GM21526 (cell line): Measurements from ENCODE around the gene ATP1A4.
"Not testable (repeated sequence)": the region's sequence is repeated elsewhere in the genome, so short reads cannot be mapped to it uniquely, and the experiment has no call there.

Source experiments
- ATAC-seq: cut with Tn5 transposase; IDR thresholded peaks from one replicate; pipeline ENCODE4 v1.9.1; 2021; ENCODE audit warnings: moderate library complexity; ENCODE audit not compliant: unreplicated experiment, low FRiP score

The ATP1A4 gene

DNA sequence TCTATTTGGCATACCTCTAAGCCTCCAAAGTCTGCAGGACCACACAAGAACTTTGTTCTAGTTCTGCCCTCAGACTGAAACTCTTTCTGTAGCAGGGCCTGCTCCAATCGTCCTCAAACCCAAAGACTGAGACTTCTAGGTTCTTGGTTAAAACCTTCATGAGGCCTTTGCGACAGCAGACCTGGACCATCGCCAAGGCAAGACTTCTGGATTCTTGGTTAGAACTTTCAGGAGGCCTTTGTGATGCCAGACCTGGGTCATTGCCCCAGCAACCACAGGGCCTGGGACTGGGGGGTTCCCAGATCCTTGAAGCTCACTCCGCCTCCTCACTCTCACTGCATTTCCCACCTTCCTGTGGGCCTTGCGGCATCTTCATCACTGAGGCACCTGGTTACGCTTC, at the start of gene ATP1A4:
Gene ATP1A4, plus strand, starts transcription at position 301 of the 400 bp plus-strand sequence. CDS start 438 bp downstream, outside the sequence.
- ATAC-seq: no peak

DNA sequence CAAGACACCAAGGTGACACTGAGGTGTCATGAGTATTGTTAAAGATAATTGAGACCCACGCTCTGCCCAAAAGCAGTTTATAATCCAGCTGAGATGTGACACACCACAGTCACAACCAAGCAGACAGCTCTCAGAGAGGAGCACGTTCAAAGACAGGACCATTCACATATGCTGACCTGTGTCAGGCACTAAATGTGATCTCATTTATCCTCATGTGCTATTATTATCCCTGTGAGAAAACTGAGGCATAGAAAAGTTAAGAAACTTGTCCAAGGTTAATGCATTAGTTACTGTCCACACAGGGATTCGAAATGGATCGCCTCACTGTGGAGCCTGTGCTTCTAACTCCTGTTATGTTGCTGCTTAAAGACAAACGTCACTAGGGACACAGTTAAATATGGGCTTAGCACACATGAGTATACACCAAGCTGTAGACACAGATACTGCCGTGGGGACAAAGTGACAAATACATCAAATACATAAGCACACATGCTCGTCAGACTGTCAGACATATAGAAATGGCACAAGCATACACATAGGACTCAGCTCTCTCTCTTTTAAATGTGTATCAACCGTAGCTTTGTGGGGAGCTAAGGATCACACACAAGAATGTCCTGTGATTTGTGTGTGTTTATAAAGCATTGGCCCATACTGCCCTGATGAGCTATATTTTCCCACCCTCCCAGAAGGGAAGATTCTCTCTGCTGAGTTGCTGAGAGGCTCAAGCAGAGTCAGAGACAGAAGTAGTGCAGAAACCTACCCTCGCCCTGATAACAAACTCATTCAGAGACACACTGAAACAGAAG, 49.5 kb upstream of the ATP1A4 start:
- ATAC-seq: no peak

DNA sequence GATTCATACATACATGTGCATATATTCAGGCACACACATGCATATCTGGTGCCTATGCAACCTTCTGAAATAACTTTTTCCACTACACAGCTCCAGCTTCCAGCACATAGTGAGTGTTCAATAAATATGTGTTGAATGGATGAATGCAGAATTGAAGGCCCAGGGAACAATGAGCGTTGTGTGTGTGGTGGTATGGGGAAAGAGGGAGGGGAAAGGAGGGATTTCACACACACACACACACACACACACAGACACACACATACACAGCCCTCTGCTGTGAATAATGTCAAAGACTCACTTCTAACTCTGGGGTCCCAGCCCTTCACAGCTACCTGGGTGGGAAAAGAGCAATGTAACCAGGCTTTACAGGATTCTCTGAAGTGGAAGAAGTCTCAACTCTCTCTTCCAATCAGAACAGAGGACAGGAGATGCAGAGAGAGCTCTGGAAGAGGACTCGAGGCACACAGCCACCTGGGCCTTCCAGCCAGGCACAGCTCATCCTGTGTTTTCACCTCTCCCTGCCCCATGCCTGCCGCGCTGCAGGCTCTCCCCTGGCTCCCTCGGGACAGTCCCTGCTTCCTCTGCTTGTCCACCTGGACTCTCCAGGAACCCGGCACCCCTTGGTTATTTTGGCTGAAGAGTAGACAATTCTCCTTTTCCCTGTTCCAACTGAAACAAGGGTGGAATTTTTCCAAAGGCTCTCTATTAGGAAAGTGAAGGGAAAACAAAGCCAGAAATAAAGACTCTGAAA, 47.6 kb upstream of the ATP1A4 start:
- ATAC-seq: no peak

DNA sequence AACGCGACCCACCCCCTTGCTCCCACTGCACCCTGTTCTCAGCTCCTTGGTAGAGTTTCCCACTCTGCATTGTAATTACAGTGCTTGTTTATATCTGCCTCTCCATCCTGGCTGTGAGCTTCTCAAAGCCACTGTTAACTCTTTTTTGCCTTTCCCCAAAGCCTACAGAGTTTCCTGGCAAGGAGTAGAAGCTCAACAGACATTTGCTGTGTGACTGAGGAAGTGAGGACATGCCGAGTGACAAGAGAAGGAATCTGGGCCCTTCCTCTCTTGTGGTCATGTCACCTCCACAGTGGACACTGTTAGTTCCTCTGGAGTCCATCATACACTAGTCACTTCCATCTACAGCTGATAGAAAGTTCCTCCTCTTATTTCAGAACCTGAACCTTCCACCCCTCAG, 46.9 kb upstream of the ATP1A4 start:
- no peak for ATAC-seq

DNA sequence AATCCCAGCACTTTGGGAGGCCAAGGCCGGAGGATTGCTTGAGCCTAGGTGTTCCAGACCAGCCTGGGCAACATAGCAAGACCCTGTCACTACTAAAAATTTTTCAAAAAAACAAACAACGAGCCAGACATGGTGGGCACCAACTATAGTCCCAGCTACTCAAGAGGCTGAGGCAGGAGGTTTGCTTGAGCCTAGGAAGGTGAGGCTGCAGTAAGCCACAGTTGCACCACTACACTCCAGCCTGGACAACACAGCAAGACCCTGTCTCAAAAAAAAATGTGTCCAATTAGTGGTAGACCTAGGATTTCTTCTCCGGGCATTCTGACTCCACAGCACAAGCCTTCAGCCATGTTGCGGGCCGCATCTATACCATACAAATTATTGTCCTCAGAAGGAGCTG, 46.2 kb upstream of the ATP1A4 start:
- ATAC-seq: no peak

DNA sequence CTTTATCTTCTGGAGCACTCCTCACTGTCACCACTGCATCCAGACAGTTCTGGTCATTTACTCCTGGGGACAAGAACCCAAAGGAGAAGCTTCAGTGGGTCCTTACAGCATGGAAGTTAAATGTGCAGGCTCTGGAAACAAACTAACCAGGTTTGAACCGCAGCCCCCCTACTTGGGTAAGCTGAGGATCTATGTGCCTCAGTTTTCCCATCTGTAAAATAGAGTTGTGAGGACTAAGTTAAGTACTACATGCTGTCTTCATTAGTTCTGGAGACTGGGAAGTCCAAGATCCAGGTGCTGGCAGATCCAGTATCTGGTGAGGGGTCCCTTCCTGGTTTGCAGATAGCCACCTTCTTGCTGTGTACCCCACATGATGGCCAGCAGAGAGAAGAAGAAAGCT, 43.9 kb upstream of the ATP1A4 start:
- no peak for ATAC-seq

DNA sequence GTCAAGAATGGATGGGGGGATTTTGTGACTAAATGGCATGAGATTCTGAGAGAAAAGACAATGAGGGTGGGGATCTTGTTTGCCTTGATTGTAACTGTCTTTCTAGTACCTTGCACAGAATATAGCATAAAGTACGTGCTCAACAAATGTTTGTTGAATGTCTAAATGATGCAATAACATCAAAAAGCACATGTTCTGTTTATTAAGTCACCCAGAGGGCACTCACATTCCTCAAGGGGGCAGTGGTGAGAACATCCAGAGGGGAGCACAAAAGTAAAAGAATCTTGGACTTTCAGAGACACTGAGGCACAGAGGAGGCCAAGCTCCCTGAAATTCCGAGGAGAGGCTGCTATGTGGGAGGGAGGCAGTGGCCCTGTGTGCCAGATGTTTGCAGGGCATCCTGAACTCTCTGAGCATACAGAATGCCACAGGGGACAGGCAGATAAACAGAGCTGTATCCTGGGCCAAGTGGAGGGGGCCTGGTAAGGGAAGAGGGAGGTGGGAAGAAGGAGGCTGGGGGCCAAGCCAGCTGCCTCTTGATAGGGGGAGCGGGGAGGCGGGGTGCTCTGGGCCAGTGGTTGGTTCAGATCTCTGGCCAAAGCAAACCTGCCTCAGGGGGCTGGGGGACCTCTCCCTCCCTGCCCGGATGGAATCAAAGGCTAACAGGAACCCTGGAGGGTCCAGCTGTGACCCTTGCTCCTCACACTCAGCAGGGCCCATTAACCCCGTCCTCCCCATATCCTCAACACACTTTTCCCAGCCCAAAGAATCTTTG, 42.3 kb upstream of the ATP1A4 start:
- ATAC-seq: no peak

DNA sequence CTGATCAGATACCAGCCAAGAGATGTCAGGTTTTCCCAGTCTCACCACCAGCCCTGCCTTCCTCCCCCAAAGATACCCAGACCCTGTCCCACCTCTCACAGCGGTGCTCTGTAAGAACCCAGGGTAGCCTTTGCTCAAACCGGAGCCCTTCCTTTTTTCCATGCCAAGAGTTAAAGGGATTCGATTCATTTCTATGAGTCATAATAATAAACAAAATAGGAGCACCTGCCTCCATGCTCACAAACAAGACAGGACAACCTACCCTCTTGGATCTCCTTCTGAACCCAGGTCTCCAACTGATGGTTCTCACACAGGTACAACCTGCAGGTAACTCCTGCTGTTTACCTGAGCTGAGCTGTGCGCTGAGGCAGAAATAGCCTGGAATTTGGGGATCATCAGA, 41.7 kb upstream of the ATP1A4 start:
- no peak for ATAC-seq

DNA sequence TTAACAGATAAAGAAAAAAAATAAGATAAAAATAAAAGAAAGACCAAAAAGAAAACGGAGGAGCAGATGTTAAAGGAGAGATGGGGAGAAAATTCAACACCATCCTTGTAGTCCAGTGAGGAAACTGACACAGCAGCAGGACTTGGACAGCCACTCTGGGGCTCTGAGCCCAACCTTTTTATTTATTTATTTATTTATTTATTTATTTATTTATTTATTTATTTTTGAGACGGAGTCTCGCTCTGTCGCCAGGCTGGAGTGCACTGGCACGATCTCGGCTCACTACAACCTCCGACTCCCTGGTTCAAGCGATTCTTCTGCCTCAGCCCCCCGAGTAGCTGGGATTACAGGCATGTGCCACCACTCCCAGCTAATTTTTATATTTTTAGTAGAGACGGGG, 39.9 kb upstream of the ATP1A4 start:
- ATAC-seq: not testable (repeated sequence)

DNA sequence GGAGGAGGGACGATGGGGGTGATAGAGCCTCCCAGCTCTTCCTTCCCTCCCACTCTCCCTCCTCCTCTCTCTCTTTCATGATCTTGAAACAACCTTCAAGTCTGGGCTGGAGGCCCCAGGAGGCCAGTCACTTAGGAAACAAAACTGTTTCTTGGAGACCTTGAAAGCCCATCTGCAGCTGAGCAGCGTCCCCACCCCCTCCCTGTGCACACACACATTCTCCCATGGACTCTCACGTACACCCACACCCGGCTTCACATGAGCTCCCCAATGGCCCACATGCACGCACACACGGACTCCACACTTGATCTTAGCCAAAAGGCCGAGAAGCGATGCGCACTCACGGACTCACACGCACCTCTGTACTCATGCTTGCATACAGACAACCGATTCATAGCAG, 39.0 kb upstream of the ATP1A4 start:
- ATAC-seq: no peak

DNA sequence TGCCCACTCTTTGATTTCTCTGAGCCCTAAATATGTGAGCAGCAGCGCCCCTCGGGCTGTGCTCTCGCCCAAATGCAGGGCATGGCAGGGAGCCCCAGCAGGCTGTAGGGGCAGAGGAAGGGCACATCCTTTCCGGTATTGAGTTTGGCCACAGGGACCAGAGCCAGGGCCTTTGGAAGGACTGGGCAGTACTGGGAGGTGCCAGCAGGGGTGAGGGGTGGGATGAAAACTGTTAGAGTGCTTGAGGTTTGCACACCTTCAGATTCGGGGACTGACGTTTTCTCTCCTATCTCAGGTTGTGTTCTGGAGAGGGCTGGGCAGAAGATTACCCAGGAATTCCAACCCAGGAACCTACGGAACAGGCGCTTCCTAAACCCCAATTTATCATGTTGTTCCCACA, 38.0 kb upstream of the ATP1A4 start:
- ATAC-seq: no peak

DNA sequence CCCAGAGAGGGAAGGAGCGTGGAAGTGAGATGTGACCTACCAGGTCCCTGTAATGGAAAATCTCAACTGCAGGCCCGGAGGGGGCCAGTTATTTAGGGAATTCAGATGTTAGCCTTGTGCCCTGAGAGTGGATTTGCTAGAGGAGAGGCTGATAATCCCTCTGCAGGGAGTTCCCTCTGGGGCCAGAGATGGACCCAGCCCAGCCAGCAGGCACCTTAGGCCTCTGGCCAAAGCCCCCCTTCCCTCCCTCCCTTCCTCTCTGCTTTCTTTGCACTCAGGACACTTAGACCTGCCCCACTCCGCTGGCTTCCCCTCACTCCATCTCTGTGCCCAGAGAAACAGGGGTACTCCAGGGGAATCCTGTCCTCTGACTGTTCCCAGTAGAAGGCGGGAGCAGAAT, 37.3 kb upstream of the ATP1A4 start:
- ATAC-seq: no peak

DNA sequence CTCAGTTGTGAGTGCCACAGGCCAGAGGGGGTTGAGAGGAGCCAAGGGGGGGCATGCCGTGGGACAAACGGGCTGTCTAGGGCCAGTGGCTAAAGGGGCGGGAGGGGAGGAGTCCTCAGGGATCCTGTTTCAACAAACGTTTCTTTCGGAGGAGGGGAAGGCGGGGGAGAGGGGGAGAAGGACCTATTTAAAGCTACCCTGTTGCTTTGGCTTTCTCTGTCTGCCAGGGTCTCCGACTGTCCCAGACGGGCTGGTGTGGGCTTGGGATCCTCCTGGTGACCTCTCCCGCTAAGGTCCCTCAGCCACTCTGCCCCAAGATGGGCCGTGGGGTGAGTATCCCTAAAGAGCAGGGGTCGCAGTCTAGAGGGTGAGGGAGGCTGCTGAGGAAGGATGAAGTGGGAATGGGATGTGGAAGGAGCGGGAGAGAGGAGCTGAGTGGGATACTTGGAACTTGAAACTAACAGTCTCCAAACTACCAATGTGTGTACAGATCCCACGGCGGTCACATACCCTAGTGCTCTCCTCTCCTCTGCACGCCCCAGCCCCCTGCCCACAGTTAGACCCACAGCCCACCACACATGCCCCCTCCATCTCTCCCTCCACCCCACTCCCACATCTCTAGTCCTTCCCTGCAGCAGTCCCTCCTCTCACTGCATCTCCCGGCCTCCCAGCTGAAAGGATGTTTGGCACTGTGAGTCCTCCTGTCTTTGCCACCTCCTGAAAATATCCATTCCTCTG, 35.7 kb upstream of the ATP1A4 start, which contains the start of gene ATP1A2:
Gene ATP1A2, plus strand, starts transcription at position 215 of the 738 bp plus-strand sequence. Its CDS starts 103 bp downstream, at position 318.
- no peak for ATAC-seq

DNA sequence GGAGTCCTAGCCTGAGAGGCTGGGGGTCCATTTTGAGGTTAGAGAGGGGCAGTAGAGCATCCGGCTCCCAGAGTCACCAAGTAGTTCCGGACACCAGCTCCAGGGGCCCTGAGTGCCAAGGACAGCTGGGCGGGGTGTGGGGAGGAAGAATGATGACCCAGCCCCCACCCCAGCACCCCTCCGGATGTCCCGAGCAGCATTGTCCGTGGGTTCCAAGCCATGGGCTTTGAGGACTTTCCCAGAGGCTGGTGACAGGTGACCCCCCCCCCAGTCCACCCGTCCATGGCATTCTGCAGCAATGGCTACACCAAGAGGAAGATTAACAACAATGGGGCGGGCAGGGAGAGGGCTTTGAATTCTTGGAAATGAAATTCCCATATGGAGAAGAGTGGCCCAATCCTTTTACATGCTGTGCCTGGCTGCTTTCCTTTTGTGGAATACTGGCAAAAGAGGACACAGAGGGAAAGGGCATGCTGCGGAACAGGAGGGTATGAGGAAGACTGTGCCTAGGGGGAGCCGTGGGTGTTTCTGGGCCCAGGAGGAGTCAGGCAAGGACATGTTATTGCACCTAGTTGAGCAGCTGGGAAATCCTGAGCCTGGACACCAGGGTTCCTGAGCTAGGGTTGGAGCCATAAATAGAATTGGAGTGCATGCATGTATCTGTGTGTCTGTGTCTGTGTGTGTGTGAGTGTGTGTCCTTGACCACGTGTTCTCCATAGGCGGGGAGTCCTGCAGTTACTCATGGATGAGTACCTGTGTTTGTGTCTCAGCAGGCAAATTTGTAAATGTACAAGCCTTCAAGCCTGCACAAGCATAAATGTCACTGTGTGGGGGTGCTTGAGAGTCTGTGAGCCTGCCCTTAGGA, 34.9 kb upstream of the ATP1A4 start:
- no peak for ATAC-seq

DNA sequence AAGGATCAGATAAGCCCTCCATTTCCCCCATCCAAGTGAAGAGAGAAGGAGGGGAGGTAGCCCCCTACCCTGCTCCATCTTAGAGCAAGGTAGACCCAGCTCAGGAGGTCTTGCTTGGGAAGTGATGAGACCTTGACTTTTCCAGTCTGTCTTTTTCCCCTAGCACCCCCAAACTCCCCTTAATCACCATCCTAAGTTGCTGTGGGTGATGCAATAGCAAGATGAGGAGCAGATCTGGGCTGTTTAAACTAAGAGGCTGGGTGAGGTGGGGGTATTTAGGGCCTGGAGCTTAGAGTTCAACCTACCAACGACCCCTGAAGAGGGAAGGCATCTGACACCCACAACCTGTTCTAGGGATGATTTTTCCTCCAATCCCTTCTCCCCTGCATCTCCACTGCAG, 34.1 kb upstream of the ATP1A4 start:
- ATAC-seq: no peak

DNA sequence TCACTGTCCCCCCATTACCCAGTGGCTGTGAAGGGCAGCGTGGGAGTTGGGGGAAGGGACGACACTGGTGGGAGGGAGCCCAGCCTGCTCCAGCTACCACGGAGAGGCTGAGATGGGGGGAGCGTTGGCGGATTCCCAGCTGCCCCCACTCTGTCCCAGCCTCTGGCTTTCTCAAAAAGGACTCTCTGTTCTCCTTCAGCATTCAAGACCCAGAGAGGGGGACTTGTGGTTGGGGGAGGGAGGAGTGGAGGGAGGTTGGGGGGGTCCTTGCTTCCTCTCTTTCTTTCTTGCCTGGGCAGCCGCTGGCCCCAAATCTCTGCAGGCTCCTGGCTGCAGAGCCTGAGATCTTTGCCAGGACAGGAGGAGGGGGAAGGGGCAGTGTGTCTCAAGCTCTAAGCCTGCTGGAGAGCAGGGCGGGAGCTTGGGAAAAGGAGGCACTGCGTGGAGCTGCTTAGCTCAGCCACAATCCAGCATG, 33.7 kb upstream of the ATP1A4 start:
- no peak for ATAC-seq

DNA sequence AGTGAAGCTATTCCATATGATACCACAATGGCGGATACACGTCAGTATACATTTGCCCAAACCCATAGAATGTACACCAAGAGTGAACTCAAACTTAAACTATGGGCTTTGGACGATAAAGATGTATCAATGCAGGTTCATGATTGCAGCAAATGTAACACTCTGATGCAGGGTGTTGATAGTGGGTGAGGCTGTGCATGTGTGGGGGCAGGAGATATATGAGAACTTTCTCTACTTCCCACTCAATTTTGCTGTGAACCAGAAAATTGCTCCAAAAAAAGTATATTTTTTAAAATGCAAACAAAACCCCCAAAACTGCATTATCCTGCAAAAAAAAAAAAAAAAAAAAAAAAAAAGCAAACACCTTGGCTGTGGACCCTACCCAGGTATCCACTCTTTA, 32.5 kb upstream of the ATP1A4 start:
- ATAC-seq: no peak

DNA sequence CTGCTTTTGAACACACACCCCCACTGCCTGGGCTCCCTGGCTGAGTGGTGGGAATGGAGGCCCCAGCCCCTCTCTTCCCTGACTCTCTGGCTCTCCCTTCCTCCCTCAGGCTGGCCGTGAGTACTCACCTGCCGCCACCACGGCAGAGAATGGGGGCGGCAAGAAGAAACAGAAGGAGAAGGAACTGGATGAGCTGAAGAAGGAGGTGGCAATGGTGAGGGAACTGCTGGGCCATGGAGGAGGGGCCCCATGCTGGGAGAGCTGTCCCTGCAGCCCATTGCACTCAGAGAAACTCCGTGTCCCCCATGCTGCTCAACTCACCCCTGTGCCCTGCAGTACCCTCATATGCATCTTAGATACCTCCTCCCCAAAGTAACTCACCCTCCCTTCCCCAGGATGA, 30.6 kb upstream of the ATP1A4 start:
- ATAC-seq: no peak

DNA sequence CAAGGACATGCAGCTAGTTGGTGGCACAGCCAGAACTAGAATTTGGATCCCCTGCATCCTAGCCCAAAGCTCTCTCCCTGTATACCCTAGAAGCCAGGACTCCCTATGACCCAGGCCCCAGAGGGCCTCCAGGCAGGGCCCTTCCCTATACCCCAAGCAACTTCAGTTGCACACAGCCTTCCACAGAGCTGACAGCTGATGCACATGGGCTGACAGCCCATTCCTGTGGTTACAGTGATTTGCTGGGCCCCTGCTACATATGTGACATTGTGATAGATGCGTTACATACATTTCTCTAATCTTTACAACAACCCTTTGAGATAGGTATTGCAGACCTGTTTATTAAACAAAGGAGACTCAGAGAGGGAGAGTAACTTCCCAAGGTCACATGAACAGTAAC, 30.0 kb upstream of the ATP1A4 start:
- ATAC-seq: no peak
